Subcutaneous adipose tissue (tissue), 4 donors: ENCODE data around the gene OPN4. TPM values are rescaled to one million over a fixed set of nuclear protein-coding genes. Genes with fewer than 3 reads are reported as not detected.

Experiments
- CTCF ChIP-seq: fragments of 450-650 bp; IDR thresholded peaks from one replicate; pipeline ENCODE4 v1.5.1; 2016; ENCODE audit warnings: low read depth, mild to moderate bottlenecking, control low read depth, antibody characterized with exemption, moderate library complexity
- total RNA-seq, 4 donors: library from RNA; depleted of rRNA; stranded (reverse); fragments of >200 nt; gene quantifications; one replicate each; pipeline ENCODE4 v1.1.0, GENCODE V29; 2016

Gene OPN4
- total RNA-seq, 4 donors from 2014 or later: 0.22 to 1.5 TPM; not detected in 2

GRCh38 chr10:86690231-86690630 lies 35.9 kb downstream of the OPN4 start:
- no peak for TF ChIP-seq CTCF

- no peak for TF ChIP-seq CTCF
Measured at GRCh38 chr10:86690657-86691084, 36.3 kb downstream of the OPN4 start.

- no peak for TF ChIP-seq CTCF
Measured at GRCh38 chr10:86691333-86692022, 37.1 kb downstream of the OPN4 start.

GRCh38 chr10:86692023-86692514 lies 37.7 kb downstream of the OPN4 start:
- TF ChIP-seq CTCF: no peak

- no peak for TF ChIP-seq CTCF
Measured at GRCh38 chr10:86692664-86693063, 38.3 kb downstream of the OPN4 start.

GRCh38 chr10:86693275-86693674 lies 38.9 kb downstream of the OPN4 start:
- TF ChIP-seq CTCF: no peak

GRCh38 chr10:86693721-86694369 lies 39.5 kb downstream of the OPN4 start:
- no peak for TF ChIP-seq CTCF
